Spleen (tissue), 7 donors: ENCODE data around the gene FTO.

ENCODE experiments used
- POLR2A ChIP-seq, 3 donors: fragments of 450-650 bp; IDR thresholded peaks; one replicate each; pipeline ENCODE4 v1.5.1; 2017; ENCODE audit warnings: antibody characterized with exemption in 3 of 3, mild to moderate bottlenecking in 1 of 3
- POLR2AphosphoS5 ChIP-seq, 3 donors: sonication (generic); formaldehyde crosslinking; IDR thresholded peaks; one replicate each; pipeline ENCODE4 v1.5.1; 2017; ENCODE audit warnings: antibody characterized with exemption in 3 of 3
- TF ChIP-seq, protein P1 (sequence below), 11 experiments: fragments of 200-600 bp in 7 of 11; fragments of 450-650 bp in 4 of 11; sonication (generic) in 4 of 11; IDR thresholded peaks in 8 of 11; conservative IDR thresholded peaks in 3 of 11; 1 replicate in 7 of 11; 2 replicates in 4 of 11; pipeline versions ENCODE4 v1.4.0 to v1.8.0; 2016 to 2021; ENCODE audit warnings: antibody characterized with exemption in 11 of 11, inconsistent platforms in 4 of 11, mild to moderate bottlenecking in 1 of 11
- donor health status: DM: no; HTN: no; CAD: no; lungs with moderate emphysema.
- donor health status: DM: no; HTN: no; CAD: no.
- donor health status: DM: no; HTN: no; CAD: no.

GRCh38 chr16:53904533-53904932, 200.6 kb downstream of the FTO start:
- TF ChIP-seq, protein P1, sequence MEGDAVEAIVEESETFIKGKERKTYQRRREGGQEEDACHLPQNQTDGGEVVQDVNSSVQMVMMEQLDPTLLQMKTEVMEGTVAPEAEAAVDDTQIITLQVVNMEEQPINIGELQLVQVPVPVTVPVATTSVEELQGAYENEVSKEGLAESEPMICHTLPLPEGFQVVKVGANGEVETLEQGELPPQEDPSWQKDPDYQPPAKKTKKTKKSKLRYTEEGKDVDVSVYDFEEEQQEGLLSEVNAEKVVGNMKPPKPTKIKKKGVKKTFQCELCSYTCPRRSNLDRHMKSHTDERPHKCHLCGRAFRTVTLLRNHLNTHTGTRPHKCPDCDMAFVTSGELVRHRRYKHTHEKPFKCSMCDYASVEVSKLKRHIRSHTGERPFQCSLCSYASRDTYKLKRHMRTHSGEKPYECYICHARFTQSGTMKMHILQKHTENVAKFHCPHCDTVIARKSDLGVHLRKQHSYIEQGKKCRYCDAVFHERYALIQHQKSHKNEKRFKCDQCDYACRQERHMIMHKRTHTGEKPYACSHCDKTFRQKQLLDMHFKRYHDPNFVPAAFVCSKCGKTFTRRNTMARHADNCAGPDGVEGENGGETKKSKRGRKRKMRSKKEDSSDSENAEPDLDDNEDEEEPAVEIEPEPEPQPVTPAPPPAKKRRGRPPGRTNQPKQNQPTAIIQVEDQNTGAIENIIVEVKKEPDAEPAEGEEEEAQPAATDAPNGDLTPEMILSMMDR (IDR thresholded peaks at IDR 0.05 in 8 of 11, conservative IDR thresholded peaks at IDR 0.05 in 3 of 11) = no peak
- TF ChIP-seq POLR2A (IDR thresholded peaks at IDR 0.05) = no peak
- no peak for TF ChIP-seq POLR2AphosphoS5 (IDR thresholded peaks at IDR 0.05)
